ENCODE results near the gene WDR33.

- TF ChIP-seq CTCF (IDR thresholded peaks at IDR 0.05): no peak
- no peak for TF ChIP-seq POLR2AphosphoS5 (IDR thresholded peaks at IDR 0.05)
- no peak for TF ChIP-seq EP300 (IDR thresholded peaks at IDR 0.05)
- no peak for TF ChIP-seq POLR2A (IDR thresholded peaks at IDR 0.05)
Measured at GRCh38 chr2:127778447-127778846, 32.5 kb downstream of the WDR33 start.
